ENCODE results near the gene KCNG2.
A peak's percentile ranks its signal among the peaks of the same experiment; 100 is the strongest.

Gene KCNG2

DNA sequence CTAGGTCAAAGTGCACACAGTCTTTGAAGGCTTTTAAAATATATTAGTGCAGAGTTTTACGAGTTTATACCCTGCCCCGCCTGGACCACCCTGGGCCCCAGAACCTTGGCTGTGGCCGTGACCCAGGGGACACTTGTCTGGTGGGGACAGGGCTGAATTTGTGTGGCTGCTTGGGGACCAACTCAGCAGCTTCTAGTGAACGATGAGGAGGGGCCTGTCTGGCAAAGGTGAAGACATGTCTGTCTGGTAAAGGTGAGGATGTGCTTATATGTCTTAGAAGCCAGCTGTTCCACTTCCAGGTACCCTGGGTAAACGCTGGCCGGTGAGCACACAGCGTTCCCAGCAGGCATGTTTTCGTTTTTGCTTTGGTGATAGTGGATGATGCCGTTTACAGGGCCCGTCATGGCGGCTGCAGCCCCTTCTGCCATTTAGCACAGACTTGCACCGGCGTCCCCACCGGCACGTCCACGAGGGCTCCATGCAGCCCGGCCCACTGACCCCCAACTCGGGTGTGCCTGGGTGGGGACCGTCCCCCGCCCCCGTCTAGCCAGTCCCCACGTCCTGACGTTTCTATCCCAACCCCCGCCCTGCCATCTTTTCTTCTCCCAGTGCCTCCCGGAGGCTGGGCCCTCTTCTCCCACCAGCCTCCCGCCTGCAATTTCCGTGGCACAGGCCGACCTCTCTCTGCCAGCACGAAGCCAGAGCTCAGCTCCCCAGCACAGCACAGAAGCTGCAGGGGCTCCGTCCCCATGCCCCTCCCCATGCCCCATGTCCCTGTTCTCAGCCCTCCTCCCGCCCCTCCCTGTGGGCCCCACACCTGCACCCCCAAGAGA, 85.9 kb downstream of the KCNG2 start:
- no peaks in the 10 kb centered on the region for H3K27me3 Mint-ChIP-seq (ENCODE audit: low read depth)
- peaks cover 2% of the 10 kb centered on the region for H3K9me3 Mint-ChIP-seq
- H3K27ac Mint-ChIP-seq = no peak overlapping the region
- no peaks in the 10 kb centered on the region for H3K4me1 Mint-ChIP-seq (ENCODE audit: low read depth)
- H3K4me3 Mint-ChIP-seq = no peak overlapping the region
- no peak for DNase-seq (ENCODE audit: low spot score)
- no peaks in the 10 kb centered on the region for H3K36me3 Mint-ChIP-seq (ENCODE audit: low read depth)

DNA sequence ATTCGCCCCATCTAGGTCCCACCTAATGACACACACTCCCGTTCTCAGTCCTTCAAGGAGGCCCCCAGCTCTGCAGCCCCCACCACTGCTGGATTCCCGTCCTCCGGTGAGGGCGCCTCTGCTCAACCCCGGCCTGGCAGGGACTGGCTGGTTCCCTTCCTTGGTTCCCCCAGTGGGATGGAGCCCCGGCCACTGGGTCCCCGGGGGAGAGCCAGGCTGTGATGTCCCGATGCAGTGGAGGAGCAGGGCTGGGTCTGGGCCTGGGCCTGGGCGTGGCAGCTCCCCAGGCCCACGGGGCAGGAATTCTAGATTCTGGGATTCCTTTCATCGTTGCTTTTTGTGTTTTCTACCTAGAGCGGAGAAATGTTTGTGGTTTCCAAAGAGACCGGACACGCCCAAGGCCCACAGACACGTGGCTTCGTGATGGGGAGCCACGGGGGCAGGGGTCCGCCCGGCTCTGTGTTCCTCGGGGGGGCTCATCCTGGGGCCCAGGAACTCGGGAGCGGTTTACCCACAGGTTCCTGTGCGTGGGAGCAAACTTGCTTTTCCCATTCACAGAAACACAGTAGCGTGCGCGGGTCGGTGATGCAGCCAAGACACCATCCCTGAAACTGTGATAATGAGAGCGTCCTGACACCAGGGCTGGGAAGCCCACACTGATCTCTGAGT, 86.7 kb downstream of the KCNG2 start:
- Mint-ChIP-seq H3K27ac (no peak overlapping the region), H3K4me1 (ENCODE audit: low read depth) (no peaks in the 10 kb centered on the region)
- no peak for DNase-seq (ENCODE audit: low spot score)

DNA sequence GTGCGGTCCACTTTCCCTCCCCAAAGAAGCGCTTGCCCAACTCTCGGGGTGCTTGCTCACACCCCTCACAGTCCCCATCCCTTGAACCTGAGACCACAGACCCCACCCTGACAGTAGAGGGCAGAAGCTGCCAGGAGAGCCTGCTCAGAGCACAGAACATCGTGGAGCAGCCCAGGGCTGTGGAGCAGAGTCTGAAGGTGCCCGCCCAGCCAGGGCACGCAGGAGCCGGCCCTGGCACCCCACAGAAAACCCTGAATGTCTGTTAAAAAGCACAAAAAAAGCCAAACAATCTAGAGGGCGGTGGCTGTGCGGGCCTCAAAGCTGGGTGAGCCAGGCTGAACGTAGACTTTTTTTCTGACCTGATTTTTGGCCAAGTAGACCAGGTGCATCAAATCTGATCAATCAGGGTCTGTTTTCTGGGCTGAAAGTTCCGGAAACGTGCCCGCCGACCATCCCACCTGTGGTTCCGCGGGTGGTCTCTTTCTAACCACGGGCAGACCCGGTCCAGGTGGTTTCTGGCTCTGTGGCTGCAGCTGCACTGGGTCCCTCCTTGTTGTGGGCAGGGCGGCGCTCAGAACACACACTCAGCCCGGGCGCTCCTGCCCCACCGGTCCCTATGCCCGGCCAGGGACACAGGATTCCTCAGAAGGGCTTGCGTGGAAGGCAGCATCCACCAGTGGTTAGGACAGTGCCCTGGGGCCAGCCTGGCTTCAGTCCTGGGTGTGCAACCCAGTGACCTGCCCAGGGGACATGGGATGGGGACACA, 87.4 kb downstream of the KCNG2 start:
- no peak for DNase-seq (ENCODE audit: low spot score)
- Mint-ChIP-seq H3K4me1 (ENCODE audit: low read depth) (no peaks in the 10 kb centered on the region), H3K36me3 (ENCODE audit: low read depth) (no peaks in the 10 kb centered on the region), H3K27me3 (ENCODE audit: low read depth) (no peaks in the 10 kb centered on the region), H3K27ac (no peak overlapping the region), H3K4me3 (no peak overlapping the region), H3K9me3 (peaks cover 16% of the 10 kb centered on the region)

More for the DNA sequence above, 86.7 kb downstream of the KCNG2 start:
- no peaks in the 10 kb centered on the region for H3K27me3 Mint-ChIP-seq (ENCODE audit: low read depth)
- no peak overlapping the region for H3K4me3 Mint-ChIP-seq
- peaks cover 10% of the 10 kb centered on the region for H3K9me3 Mint-ChIP-seq
- H3K36me3 Mint-ChIP-seq (ENCODE audit: low read depth) = no peaks in the 10 kb centered on the region

DNA sequence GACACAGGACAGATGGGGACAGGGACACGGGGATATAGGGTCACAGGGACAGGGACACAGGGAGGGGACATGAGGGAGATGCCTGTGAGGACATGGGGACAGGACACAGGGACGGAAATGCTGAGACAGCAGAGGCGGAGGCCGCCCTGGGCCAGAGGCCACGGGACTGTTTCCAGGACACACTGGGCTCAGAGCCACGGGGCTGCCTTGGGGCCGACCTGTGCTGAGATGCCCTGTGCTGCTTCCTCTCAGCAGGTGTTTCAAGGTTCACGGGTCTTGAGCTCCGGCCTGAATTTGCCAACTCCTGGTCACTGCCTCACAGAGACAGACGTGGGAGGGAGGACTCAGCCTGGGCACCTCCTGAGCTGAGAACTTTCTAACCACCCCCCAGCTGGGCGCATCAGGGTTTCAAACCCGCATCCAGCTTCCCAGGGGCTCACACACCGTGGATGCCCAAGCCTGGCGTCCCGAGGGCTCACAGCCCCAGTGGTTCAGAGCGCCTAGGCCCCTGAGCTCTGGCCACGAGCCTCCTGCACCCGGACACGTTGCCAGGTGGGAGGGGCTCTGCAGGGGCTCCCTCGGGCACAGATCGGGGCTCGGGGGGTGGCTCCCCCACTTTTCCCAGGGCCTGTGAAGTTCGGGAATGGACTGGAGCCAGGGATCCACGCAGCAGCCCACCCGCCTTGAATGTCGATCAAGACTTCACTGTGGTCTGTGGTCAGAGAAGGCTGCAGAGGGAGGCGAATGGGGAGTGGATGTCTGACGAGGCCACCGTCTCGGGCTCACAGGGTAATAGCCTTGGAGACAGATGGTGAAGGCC, 89.7 kb downstream of the KCNG2 start:
- H3K36me3 Mint-ChIP-seq (ENCODE audit: low read depth) = peaks cover 6% of the 10 kb centered on the region

DNA sequence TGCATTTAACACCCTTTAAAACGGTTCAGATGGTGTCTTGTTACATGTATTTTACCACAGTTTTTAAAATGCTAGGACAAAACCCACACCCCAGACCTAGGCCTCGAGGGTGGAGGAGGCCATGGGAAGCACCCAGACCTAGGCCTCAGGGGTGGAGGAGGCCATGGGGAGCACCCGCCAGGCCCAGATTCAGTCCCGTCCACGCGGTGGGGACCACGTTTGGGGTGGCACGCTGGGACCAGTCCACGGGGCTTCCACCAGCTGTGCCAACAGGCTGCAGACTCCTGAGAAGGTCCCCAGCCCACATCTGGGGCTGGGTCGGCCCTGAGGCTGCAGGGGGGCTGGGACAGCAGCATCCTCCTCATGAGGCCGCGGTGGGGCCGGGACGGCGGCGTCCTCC, 90.3 kb downstream of the KCNG2 start:
- Mint-ChIP-seq H3K9me3 (peaks cover 43% of the 10 kb centered on the region), H3K4me1 (ENCODE audit: low read depth) (peaks cover 6% of the 10 kb centered on the region), H3K27me3 (ENCODE audit: low read depth) (no peaks in the 10 kb centered on the region), H3K4me3 (no peak overlapping the region), H3K27ac (no peak overlapping the region), H3K36me3 (ENCODE audit: low read depth) (peaks cover 7% of the 10 kb centered on the region)
- DNase-seq (ENCODE audit: low spot score) = no peak

More for the DNA sequence above, 89.7 kb downstream of the KCNG2 start:
- DNase-seq (ENCODE audit: low spot score) = no peak
- no peak overlapping the region for H3K27ac Mint-ChIP-seq
- peaks cover 37% of the 10 kb centered on the region for H3K9me3 Mint-ChIP-seq
- no peaks in the 10 kb centered on the region for H3K27me3 Mint-ChIP-seq (ENCODE audit: low read depth)
- no peak overlapping the region for H3K4me3 Mint-ChIP-seq
- peaks cover 6% of the 10 kb centered on the region for H3K4me1 Mint-ChIP-seq (ENCODE audit: low read depth)

DNA sequence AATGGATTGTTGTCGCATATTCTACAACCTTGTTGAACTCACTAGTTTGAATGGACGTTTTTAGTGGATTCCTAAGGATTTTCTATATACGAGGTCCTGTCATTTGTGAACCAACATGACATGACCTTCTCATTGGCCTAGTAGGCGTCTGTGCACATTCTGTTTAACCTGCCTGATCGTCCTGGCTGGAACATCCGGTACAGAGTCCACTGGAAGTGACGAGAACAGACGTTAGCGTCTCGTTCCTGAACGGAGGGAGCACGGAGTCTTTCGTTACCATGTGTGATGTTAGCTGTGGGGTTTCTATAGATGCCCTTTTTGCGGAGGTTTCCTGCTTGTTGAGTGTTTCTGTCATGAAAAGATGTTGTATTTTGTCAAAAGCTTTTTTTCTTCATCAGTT, 91.8 kb downstream of the KCNG2 start:
- no peak overlapping the region for H3K4me3 Mint-ChIP-seq
- H3K36me3 Mint-ChIP-seq (ENCODE audit: low read depth) = peaks cover 7% of the 10 kb centered on the region
- H3K27me3 Mint-ChIP-seq (ENCODE audit: low read depth) = no peaks in the 10 kb centered on the region
- peaks cover 57% of the 10 kb centered on the region for H3K9me3 Mint-ChIP-seq
- H3K27ac Mint-ChIP-seq = no peak overlapping the region
- no peak for DNase-seq (ENCODE audit: low spot score)
- H3K4me1 Mint-ChIP-seq (ENCODE audit: low read depth) = peaks cover 6% of the 10 kb centered on the region

DNA sequence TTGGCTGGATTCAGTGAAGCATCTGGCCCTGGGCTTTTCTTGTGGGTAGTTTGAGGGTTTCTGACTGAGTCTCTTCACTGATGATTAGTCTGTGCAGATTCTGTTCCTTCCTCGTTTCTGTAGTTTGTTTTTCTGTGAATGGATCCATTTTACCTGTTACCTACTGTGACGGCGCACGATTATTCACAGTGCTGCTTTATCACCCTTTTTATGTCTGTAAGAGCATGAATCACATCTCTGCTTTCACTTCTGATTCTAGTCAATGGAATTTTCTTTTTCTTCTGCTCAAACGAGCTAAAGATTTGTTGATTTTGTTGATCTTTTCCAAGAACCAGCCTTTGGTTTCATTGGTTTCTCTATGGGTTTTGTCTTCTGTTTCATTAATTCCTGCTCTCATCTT, 92.9 kb downstream of the KCNG2 start:
- Mint-ChIP-seq H3K27ac (peak overlapping the region; percentile 52), H3K27me3 (ENCODE audit: low read depth) (no peaks in the 10 kb centered on the region), H3K9me3 (peaks cover 67% of the 10 kb centered on the region), H3K4me3 (peak overlapping the region; percentile 4), H3K36me3 (ENCODE audit: low read depth) (peaks cover 7% of the 10 kb centered on the region), H3K4me1 (ENCODE audit: low read depth) (peaks cover 6% of the 10 kb centered on the region)
- DNase-seq (ENCODE audit: low spot score) = peak; percentile 32

DNA sequence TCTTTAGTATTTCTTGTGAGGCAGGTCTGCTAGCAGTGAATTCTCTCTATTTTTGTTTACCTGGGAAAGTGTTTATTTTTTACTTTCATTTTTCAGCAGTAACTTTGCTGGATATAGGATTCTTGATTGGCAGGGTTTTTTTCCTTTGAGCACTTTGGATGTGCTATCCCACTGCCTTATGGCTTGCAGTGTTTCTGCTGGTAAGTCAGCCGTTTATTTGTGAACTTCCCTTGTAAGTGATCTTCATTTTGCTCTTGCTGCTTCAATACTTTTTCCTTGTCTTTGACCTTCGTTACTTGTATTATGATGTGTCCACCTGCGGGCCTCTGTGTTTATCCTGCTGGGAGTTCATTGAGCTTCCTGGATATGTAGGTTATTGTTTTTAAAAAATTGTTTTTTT, 99.0 kb downstream of the KCNG2 start:
- peaks cover 64% of the 10 kb centered on the region for H3K9me3 Mint-ChIP-seq
- peaks cover 12% of the 10 kb centered on the region for H3K36me3 Mint-ChIP-seq (ENCODE audit: low read depth)
- H3K4me1 Mint-ChIP-seq (ENCODE audit: low read depth) = no peaks in the 10 kb centered on the region
- H3K4me3 Mint-ChIP-seq = no peak overlapping the region
- H3K27me3 Mint-ChIP-seq (ENCODE audit: low read depth) = no peaks in the 10 kb centered on the region
- DNase-seq (ENCODE audit: low spot score) = no peak
- no peak overlapping the region for H3K27ac Mint-ChIP-seq

DNA sequence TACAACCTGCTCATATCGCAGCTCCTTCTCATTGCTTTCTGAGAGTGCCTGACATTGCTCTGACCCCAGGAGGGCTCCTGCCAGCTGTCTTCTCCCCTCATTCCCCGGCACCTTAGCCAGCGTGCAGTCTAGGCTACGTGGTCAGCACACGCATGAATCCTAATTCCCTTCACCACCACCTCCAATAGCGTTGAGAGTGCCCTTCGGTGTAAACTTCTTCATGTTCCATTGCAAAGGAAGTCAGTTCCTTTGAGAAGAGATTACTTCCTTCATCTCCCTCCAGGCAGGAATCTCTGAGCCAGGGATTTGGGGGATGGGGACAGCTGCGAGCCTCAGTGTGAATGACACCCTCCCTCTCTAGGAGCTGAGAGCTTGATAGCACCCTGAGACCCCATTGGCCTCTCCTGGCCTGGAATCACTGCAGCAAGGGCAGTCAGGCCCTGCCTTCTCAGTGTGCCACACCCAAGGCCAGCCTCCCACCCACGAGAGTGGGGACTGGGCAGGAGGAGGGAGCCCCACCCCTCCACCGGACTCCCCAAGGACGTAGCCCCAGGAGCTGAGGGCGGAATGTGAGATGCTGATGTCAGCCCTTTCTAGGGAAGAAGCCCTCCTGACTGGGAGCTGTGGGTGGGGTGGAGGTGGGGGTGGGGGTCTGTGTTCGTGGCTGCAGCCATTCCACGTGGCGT, 100.3 kb downstream of the KCNG2 start:
- DNase-seq (ENCODE audit: low spot score) = no peak
- H3K36me3 Mint-ChIP-seq (ENCODE audit: low read depth) = peaks cover 16% of the 10 kb centered on the region
- no peaks in the 10 kb centered on the region for H3K27me3 Mint-ChIP-seq (ENCODE audit: low read depth)
- H3K4me3 Mint-ChIP-seq = no peak overlapping the region
- H3K9me3 Mint-ChIP-seq = peaks cover 51% of the 10 kb centered on the region
- H3K27ac Mint-ChIP-seq = no peak overlapping the region
- H3K4me1 Mint-ChIP-seq (ENCODE audit: low read depth) = no peaks in the 10 kb centered on the region

DNA sequence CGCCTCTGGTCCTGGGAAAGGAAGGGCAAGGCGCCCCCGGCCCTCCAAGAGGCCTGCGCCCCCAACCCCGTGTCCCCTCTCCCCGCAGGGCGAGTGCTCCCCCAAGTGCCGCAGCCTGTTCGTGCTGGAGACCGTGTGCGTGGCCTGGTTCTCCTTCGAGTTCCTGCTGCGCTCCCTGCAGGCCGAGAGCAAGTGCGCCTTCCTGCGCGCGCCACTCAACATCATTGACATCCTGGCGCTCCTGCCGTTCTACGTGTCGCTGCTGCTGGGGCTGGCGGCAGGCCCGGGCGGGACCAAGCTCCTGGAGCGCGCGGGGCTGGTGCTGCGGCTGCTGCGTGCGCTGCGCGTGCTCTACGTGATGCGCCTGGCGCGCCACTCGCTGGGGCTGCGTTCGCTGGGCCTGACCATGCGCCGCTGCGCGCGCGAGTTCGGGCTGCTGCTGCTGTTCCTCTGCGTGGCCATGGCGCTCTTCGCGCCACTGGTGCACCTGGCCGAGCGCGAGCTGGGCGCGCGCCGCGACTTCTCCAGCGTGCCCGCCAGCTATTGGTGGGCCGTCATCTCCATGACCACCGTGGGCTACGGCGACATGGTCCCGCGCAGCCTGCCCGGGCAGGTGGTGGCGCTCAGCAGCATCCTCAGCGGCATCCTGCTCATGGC, 101.3 kb downstream of the KCNG2 start:
- Mint-ChIP-seq H3K4me1 (ENCODE audit: low read depth) (no peaks in the 10 kb centered on the region), H3K9me3 (peaks cover 41% of the 10 kb centered on the region), H3K27me3 (ENCODE audit: low read depth) (no peaks in the 10 kb centered on the region), H3K4me3 (no peak overlapping the region), H3K36me3 (ENCODE audit: low read depth) (peaks cover 16% of the 10 kb centered on the region), H3K27ac (no peak overlapping the region)
- no peak for DNase-seq (ENCODE audit: low spot score)

DNA sequence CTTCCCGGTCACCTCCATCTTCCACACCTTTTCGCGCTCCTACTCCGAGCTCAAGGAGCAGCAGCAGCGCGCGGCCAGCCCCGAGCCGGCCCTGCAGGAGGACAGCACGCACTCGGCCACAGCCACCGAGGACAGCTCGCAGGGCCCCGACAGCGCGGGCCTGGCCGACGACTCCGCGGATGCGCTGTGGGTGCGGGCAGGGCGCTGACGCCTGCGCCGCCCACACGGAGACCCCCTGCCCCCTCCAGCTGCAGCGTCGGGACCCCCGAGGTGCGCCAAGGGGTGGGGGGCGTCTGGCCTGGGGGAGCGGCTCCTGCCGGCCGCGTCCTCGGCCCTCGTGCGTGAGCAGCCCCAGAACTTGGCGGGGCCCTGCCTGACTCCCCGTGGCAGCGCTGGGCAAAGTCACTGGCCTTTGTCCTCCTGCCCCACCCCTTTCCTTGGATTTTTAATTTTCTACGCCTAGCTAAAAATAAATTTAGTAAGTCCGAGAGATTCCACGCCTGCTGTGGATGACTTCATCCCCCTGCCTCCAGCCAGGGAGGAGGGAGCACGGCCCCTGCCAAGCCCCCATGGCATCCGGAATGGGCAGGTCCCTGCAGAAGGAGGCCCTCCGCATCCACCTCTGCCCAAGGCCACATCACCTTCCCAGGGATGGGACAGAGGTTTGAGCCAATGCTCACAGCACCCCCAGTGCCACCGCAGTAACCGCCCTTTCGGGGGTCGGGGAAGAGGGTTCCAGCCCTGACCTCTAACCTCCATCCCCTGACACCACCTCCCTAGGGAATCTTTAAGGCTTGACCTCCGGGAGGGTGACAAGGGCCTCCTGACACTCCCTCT, 102.1 kb downstream of the KCNG2 start:
- peaks cover 36% of the 10 kb centered on the region for H3K9me3 Mint-ChIP-seq
- no peaks in the 10 kb centered on the region for H3K27me3 Mint-ChIP-seq (ENCODE audit: low read depth)
- no peaks in the 10 kb centered on the region for H3K4me1 Mint-ChIP-seq (ENCODE audit: low read depth)
- DNase-seq (ENCODE audit: low spot score) = no peak
- no peak overlapping the region for H3K4me3 Mint-ChIP-seq
- H3K36me3 Mint-ChIP-seq (ENCODE audit: low read depth) = peaks cover 16% of the 10 kb centered on the region
- no peak overlapping the region for H3K27ac Mint-ChIP-seq
